Fibroblast of upper back skin (primary cell): ENCODE results near the gene LSM12.

Experiments used
- DNase-seq: peaks from one replicate; pipeline ENCODE4 v3.0.0-alpha.2; 2013

Gene LSM12

GRCh38 chr17:44095647-44096496 is 29.4 kb upstream of the LSM12 start:
- peak; percentile 95 for DNase-seq

- no peak for DNase-seq
Measured at GRCh38 chr17:44095388-44095646, 28.8 kb upstream of the LSM12 start.

DNA sequence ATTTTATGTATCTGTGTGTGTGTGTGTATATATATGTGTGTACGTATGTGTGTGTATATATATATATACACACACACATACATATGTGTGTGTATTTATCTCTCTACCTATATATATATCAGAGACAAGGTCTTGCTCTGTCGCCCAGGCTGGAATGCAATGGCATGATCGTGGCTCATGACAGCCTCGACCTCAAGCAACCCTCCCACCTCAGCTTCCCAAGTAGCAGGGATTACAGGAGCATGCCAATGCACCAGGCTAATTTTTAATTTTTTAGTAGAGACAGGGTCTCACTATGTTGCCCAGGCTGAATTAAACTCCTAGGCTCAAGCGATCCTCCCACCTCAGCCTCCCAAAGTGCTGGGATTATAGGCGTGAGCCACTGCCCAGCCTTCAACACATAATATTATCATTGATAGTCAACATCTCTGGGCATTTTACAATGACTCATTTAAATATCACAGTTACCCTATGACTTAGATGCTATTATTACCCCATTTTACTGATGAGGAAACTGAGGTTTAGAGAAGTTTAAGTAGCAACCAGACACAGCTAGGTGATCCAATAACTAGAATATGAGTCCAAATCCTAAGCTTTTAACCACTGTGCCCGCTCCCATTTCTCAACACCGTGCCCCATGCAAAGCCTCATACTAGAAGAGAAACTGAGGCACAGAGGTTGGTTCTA is 28.4 kb upstream of the LSM12 start:
- no peak for DNase-seq

GRCh38 chr17:44093231-44093900 is 26.9 kb upstream of the LSM12 start:
- no peak for DNase-seq

DNA sequence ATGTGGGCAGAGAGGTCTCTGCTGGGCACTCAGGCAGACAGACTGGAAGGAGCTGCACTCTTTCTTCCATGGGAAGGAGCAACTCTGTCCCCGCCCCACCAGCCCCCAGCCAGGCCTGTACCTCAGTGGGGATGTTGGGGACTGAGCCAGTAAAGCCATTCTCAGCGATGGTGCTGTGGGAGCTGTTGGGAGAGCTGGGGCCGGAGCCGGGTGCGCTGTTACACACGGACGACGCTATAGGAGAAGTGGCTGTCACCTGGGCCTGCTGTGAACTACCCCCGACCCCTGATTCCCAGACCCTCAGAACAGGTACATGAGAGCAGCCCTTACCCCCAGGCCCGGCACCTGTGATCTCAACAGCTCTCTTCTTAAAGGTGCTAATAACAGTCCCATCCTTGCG is 25.6 kb upstream of the LSM12 start:
- no peak for DNase-seq

DNA sequence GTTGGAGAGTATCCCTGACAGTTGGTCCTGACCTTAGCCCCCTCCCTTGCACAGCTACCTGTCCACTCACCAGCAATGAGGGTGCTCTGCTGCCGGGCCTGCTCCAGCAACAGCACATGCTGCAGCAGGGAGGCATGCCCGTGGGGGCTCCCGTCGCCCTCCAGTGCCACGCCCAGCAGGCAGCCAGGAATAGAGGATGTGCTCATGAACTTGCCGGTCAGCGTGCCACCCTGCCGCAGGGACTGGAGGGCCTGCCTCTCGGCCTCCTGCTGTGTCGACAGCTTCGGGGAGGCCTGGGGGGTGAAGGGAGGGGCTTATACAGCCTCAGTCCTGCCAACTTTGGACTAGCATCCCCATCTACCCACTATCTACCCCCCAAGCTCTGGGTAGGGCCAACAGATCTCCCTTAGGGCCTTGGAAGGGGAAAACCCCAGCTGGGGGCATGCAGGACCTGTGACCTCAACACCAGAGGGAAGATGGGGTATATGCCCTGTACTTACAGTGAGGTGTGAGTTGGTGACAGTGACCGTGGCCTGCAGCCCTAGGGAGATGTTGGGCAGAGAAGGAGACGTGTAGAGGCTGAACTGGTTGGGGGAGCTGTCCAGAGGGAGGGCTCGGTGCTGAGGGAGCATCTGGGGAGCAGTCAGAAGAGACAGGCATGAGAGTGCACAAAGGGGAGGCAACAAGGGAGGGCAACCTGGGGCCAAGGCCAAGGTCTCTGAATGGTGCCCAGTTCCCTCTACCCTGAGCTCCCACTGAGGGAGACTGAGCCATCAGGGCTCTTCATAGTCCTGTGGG is 24.9 kb upstream of the LSM12 start:
- DNase-seq: no peak

GRCh38 chr17:44088254-44088653 is 21.8 kb upstream of the LSM12 start:
- DNase-seq: no peak

- no peak for DNase-seq
Measured at GRCh38 chr17:44087319-44087718, 20.8 kb upstream of the LSM12 start.

DNA sequence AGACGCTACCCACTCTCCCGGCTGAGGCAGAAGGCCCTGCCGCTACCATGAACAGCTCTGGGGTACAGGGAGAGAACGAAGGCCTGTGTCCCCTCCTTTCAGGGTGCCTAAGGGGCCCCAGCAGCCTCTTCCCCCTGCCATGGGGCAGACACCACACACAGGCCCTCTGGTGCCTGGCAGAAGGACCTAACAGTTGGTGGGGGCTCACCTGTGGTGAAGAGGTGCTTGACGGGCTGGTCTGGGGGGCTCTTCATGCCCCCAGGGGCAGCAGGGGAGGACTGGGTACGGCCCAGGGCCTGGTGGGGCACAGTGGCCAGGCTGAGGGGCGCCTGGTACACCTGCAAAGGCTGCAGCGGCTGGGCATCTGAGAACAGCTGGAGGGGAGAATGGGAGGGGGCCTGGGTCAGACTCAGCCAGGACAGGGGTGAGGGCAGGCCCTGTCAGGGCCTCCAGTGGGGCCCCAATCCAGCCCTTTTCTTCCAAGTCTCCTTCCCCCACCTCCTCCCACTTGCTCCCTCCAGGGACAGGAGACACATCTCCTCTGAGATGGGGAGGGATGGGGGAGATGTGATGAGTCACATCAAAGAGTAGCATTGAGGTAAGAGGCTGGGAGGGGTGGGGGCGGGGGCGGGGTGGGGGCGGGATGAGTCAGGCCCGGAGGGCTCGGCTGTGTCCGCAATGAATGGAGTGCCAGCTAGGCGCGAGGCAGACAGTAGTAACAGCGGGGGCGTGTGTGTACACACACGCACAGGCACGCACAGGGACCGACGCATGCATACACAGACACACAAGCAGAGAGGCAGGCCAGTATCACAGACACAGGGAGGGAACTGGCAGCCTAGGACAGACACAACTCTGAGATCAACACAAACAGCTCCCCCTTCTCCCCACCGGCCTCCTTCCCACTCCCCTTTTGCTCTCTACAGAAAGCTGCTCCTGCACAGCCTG is 20.2 kb upstream of the LSM12 start:
- DNase-seq: peak; percentile 96

GRCh38 chr17:44085908-44086307 is 19.4 kb upstream of the LSM12 start:
- no peak for DNase-seq

DNA sequence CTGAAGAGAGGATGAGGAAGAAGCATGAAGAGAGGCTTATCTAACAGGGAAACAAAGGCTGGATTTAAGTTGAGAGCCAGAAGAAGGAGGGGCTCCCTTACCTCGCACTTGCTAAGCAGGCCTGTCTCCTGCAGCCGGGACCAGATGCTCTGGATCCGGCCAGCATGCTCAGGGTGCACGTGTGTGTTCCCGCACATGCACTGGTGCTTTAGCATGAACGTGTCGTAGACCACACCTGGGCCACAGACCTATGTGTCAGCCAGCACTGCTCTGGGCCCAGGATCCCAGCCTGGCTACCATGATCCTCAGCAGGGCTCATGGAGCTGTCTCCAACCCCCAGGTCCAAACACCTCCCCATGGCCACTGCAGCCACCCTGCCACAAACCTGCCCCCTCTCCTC is 18.4 kb upstream of the LSM12 start:
- DNase-seq: no peak

DNA sequence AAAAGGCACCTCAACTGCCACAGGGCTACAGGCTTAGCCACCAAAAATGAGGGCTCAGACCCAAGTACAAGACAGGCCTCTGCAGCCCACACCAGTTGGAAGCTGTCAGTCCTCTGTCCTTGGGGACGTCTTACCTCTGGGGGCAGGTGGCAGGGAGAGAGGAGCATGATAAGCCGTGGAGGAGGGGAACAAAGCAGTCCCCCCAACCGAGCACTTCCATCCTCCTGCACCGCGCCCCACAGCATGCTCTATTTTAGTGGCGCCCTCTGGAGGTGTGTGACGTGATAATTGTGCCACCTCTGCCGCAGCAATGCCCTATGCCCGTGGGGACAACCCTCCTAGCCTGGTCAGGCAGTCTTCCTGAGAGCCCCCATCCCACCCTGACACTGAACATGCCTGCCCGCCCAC is 17.7 kb upstream of the LSM12 start:
- DNase-seq: no peak

GRCh38 chr17:44083250-44083849 is 16.9 kb upstream of the LSM12 start:
- DNase-seq: no peak

DNA sequence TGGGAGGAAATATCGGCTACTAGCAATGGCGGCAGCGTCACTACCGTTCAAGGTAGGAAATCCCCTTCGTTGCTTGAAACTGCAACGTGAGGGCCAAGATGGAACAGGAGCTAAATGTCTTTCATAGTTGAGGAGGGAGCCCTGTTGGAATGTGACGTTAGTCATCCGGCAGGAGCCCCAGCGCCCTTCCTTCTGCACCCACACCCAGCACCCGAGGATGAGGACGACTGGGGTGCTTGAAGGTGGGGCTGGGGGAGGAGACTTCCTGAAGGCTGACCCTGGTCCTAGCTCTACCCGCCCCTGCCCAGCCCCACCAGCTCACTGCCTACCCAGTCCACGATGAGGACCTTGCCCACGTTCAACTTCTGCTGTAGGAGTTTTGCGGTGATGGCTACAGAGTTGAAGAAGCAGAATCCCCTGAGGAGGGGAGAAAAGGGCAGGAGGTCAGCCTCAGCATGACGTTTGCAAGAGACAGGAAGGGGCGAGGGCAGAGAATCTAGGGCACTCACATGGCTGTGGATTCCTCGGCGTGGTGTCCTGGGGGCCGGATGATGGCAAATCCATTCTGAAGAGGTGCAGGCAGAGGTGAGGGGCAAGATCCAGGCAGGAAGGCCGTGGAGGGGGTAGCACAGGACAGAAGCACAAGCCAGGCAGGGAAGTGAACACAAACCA is 15.9 kb upstream of the LSM12 start:
- no peak for DNase-seq

DNA sequence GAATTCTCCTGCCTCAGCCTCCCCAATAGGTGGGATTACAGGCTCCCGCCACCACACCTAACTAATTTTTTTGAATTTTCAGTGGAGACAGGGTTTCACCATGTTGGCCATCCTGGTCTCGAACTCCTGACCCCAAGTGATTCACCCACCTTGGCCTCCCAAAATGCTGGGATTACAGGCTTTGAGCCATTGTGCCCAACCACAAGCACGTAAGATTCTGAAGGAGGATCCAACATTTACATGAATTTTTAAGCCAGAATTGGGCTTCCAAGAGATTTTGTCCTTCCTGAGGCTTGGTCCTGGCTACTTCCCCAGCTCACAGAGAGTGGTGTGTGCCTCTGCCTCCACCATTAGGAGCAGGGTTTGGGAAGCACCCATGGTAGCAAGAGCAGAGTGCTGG is 15.2 kb upstream of the LSM12 start:
- peak; percentile 20 for DNase-seq

DNA sequence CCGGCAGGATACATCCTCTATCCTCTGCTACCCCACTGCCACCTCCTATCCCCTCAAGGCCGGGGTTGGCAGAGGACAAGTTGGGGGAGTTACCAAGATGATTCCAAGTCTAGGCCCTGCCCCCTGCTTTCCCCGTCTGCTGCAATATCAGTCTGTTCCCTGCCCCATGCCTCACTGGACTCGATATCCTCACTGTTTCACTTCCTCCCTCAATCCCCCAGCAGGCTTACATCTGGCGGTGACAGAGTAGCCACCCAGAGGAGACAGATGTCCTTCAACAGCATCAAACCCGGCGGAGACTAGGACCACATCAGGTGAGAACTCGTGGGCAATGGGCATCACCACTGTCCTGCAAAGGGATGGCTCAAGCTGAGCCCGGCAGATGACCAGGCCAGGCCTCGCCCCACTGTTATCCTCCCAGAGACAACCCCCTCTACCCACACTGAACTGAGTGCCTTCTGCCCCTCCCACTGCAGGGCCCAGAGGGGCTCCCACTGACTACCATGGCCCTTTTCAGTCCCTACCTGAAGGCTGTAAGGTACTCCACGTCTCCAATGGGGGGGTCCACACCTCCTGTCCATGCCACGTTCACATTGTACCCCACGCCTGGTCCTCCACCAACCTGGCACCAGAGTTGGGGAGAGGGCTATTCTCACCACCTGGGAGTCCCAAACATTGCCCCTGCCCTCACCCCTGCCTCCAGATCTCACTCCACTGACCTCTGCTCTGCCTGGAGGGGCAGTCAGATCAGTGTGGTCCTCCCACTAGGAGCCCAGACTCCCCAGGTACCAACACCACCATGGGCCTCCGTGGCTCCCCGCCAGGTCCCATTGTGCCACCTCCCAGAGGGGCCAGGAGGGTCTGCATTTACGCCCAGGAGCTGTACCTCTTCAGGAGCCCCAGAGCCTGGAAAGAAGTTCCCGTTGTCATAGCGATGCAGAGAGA is 13.7 kb upstream of the LSM12 start:
- no peak for DNase-seq

DNA sequence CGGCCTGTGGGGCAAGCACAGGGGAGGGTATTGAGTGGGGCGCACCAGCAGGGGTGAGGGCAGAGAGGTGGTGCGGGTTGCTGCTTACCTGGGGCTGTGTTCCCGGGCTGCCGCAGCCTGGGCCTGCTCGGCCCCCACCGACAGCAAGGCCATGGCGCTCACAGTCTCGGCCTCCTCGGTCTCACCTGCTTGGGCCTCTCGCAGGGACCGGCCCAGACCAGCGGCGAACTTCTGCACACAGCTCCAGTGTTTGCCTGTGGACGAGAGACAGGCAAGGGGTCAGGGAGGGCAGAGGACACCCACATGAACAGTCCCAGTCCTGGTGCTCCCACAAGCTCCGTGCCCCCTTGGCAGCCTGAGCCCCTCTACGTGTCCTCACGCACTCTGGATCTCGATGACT is 11.9 kb upstream of the LSM12 start:
- no peak for DNase-seq

GRCh38 chr17:44077595-44077909 is 11.1 kb upstream of the LSM12 start:
- DNase-seq: no peak

DNA sequence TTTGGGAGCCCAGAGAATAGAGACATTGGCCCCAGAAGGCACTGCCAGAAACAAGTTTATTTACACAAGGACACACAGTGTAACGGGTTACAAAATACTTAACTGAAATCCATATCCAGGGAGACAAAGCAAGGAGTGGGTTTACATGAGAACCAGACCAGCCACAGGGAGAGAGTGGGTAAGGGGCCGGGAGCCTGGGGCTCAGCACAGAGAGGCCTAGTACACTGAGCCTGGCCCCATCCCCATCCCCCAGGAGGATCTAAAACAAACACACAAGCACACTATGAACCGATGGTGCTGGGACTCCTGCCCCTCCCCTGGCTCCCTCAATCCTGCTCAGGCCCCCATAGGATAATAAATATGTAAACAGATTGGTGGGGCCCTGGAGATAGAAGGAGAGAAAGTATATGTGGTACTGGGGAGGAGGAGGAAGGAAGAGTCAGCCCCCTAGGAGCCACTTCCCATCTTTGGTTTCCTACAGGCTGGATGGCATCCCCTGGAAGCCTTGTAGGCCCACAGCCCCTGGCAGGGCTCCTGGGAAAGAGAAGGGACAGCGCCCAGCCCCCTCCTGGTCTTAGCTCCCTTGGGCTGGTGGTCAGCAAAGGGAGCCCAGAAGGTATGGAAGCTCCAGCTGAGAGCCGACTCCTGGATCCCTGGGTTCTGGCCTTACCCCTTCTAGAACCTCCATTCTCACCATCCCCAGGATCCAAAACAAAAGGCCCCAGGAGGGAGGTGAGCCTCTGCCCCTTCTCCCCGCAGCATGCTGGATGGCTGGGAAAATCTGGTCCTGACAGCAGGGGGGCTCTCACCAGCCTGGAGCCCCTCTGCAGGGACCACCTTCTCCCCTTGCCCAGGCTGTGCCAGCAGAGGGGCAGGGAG is 10.5 kb upstream of the LSM12 start:
- DNase-seq: no peak
